SKM-1 treated with dmso at 0.1 percent for 144 hours (cell line): ENCODE data around the gene GPR137B.
A peak's percentile ranks its signal among the peaks of the same experiment; 100 is the strongest.

Experiments used
- DNase-seq: peaks from one replicate; lab custom pipeline; 2025; ENCODE audit not compliant: unreplicated experiment; lab: John Stamatoyannopoulos, UW

Gene GPR137B, protein sequence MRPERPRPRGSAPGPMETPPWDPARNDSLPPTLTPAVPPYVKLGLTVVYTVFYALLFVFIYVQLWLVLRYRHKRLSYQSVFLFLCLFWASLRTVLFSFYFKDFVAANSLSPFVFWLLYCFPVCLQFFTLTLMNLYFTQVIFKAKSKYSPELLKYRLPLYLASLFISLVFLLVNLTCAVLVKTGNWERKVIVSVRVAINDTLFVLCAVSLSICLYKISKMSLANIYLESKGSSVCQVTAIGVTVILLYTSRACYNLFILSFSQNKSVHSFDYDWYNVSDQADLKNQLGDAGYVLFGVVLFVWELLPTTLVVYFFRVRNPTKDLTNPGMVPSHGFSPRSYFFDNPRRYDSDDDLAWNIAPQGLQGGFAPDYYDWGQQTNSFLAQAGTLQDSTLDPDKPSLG

DNA sequence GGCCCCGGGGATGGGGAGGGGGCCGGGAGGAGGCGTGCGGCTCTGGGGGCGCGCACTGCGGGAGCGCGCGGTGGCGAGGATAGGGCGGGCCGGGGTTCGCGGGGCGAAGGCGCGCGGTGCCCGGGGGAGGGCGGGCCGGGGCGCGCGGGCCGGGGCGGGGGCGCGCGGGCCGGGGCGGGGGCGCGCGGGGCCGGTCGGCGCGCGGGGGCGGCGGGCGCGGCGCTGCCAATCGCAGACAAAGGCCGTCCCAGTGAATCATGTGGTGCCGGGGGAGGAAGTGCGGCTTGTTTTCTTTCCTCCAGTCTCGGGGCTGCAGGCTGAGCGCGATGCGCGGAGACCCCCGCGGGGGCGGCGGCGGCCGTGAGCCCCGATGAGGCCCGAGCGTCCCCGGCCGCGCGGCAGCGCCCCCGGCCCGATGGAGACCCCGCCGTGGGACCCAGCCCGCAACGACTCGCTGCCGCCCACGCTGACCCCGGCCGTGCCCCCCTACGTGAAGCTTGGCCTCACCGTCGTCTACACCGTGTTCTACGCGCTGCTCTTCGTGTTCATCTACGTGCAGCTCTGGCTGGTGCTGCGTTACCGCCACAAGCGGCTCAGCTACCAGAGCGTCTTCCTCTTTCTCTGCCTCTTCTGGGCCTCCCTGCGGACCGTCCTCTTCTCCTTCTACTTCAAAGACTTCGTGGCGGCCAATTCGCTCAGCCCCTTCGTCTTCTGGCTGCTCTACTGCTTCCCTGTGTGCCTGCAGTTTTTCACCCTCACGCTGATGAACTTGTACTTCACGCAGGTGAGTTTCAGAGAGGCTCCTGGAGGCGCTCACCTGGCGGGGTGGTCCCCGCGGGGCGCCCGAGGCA lies at the start of gene GPR137B:
TSS of gene GPR137B (plus strand) at position 287 of the 851 bp plus-strand sequence. CDS start at position 371, 84 bp downstream.
- DNase-seq = peak; percentile 80

DNA sequence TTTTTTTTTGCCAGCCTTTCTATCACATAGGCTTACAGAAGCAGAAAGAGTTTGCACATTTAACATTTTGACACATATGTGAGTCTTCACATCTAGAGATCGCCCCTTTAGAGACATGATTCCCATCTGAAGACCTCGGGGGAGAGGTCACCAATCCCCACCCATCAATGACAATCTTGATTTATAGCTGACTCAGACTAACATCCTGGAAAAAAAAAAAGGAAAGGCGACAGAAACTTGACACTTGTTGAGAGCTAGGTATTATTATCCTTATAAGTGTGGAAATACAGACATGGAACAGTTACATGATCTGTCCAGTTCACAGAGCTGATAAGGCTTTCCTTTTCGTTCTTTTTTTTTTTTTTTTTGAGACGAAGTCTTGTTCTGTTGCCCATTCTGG lies 49.4 kb upstream of the GPR137B start:
- DNase-seq = no peak

DNA sequence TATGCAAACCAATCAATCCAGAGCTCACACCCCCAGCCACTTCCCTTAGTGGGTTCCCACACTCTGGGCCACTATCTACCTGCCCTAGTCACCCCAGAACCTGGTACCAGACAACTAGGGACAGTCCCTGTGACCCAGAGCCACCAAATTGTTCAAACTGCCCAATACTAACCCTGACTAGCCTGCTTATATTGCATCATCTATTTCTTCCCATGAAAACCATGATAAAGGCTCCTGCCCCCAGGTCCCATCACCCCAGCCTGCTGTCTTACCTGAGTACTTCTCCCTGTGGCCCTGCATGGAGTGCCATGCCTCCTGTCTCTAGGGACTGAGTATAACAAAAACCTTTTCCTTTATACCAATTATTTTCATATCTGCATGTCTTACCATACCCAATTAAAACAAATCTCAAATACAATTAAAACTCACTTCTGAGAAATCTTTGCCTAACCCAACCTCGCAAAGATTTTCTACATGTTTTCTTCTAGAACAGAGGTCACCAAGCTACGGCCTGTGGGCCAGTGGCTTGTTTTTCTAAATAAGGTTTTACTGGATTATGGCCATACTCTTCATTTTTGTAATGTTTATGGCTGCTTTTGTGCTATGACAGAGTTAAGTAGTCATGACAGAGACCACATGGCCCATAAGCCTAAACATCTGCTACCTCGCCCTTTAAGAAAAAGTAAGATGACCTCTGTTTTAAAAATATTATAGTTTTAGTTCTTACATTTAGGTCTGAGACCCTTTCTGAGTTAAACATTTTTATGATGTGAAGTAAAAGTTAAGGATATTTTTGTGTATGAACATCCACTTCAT lies 46.4 kb upstream of the GPR137B start:
- no peak for DNase-seq

DNA sequence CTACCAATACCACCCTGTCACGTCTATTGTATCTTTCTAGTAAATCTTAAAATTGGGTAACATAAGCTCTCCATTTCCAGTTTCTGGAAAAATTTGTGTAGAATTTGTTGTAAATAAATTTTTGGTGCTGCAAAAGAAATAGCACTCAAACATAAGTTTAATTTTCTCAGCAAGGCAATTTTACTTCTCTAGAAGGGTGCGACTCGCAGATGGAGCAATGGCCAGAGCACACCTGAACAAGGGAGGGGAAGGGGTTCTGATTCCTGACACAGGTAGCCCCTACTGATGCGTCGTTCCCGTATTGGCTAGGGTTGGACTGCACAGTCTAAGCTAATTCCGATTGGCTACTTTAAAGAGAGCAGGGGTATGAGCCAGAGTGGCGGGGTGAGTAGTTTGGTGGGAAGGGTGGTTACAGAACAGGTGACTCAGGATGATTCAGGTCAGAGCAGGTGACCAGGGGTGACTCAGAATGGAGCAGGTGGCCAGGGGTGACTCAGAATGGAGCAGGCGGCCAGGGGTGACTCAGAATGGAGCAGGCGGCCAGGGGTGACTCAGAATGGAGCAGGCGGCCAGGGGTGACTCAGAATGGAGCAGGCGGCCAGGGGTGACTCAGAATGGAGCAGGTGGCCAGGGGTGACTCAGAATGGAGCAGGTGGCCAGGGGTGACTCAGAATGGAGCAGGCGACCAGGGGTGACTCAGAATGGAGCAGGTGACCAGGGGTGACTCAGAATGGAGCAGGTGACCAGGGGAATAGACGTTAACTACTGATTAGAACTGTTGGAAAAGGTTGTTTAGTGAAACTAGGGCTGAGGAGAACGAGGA lies 45.5 kb upstream of the GPR137B start:
- DNase-seq = peak; percentile 56

DNA sequence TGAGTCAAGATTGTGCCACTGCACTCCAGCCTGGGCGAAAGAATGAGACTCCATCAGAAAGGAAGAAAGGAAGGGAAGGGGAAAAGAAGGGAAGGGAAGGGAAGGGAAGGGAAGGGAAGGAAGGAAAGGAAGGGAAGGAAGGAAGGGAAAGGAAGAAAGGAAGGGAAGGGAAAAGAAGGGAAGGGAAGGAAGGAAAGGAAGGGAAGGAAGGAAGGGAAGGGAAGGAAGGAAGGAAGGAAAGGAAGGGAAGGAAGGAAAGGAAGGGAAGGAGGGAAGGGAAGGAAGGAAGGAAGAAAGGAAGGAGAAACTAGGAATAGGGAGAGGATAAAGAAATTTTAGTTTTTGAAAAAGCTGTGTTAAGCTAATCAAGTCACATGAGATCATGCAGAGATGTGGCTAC lies 44.1 kb upstream of the GPR137B start:
- DNase-seq = no peak

DNA sequence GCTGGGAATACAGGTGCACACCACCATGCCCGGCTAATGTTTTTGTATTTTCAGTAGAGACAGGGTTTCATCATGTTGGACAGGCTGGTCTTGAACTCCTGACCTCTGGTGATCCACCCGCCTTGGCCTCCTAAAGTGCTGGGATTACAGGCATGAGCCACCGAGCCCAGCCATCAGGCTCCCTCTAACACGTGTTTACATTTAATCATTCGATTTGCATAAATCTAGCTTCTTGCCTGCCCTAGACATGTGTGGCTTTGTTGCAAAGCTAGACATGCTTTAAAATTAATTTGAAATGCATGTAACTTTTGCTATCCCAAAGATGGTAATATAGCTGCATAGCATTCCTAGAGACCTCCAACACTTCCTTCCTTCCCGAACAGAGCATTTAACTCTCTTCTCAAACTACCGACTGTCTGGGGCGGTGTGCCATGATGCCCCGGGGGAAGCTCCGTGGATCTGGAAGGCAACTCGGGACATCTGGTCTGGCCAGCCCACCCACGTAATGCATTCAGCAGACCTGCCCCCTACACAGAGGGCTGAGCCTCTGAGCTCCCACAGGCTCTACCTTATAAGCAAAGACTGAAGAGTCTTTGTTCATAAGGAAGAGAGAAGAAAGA lies 42.9 kb upstream of the GPR137B start:
- no peak for DNase-seq

DNA sequence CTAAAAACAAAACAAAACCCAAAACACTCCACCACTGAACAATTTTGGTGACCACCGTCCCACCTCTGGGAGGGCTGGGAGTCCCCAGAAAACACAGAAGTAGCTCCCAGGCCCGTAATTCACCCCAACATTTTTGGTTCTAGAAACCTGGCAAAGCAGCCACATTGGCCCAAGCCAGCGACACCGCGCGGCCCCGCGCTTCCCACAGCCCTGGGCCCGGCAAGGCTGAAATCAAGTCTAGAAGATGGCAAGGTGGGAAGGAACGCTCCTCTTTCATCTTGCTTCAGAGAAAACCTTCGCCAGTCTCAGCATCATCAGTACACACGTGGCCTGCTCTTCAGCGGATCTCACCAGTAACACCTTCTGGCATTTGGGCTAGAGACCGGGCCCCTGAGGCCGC lies 41.5 kb upstream of the GPR137B start:
- no peak for DNase-seq

DNA sequence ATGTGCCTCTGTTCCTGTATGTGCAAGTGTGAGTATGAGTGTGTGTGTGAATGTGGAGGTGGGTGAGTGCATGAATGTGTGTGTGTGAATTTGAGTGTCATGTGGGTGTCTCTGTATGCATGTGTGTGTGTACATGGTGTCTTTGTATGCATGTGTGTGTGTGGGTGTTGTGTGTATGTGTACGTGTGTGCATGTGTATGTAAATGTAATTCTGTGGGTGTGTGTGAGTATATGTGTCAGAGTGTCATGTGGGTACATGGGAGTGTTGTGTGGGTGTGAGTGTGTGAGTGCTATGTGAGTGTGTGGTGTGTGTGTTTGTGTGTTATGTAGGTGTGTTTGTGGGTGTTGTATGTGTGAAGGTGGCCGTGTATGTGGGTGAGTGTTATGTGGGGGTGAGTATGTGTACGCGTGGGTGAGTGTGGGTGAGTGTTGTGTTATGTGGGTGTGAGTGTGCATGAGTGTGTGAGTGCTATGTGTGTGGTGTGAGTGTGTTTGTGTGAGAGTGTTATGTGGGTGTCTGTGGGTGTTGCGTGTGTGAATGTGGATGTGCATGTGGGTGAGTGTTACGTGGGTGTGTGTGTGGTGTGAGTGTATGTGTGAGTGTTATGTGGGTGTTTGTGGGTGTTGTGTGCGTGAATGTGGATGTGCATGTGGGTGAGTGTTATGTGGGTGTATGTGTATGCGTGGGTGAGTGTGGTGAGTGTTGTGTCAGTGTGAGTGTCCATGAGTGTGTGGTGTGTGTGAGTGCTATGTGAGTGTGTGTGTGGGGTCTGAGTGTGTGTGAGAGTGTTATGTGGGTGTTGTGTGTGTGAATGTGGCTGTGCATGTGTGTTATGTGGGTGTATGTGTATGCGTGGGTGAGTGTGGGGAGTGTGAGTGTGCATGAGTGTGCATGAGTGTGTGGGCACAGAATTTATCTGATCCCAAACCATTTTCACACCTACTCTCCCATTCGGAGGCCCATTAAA lies 40.8 kb upstream of the GPR137B start:
- DNase-seq = no peak

DNA sequence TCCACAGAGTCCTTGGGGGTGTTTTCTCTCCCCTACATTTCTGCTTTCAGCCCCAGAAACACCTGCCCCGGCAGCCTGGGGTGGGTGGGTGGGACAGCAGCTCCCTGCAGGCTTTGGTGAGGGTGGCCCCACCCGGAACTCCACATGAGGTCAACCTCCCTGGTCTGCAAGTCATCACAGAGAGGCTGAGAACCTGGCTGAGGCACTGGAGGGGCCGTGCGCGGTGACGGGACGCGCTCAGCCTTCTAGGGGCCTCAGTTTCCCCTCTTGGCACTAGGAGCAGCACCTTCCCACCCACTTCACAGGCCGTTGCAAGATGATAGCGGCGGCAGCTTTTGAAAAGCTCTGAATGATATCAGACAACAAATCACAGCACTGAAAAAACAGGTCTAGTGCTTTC lies 39.7 kb upstream of the GPR137B start:
- no peak for DNase-seq

DNA sequence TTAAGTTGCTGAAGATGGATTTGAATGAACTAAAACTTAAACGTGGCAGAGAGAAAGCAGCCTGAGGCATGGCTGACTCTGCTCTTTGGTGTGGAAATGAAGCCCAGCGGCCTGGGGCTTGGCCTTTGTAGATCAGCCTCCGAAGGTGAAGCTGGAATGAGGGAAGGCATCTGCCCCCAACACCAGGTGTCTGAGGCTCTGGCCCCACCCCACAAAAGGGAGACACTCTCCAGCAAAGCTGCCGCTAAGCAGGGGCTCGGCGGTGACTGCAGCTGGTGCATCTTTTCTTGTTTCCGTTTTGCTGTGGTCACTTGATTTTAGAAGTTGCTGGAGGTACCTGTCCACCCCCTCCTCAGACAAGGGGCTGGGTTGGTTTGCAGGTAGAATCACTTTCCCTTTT lies 39.3 kb upstream of the GPR137B start:
- DNase-seq = no peak

DNA sequence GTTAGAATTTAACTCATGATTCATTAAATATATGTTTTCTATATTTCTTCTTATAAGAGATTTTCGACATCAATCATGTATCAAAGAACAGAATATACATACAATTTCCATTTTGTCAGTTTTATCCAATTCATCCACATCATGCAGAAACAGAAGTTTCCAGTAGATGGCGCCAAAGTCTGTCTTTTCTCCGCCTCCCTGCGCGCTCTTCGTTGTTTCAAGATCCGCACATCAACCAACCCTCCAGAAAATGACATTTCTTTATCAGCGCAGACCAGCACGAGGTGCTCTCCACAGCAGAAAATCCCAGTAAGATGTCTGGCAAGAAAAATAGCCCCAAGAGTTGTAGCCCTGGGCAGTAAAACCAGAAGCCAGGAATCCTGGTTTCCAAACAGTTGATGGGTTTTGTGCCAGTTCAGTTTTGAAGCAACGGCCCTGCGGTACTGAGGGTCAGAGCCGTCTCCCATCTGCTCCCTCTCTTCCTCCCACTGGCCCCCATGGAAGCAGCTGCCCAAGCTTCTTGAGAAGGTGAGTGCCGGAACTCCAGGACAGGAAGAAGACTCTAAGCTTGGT lies 38.6 kb upstream of the GPR137B start:
- DNase-seq = peak; percentile 53

DNA sequence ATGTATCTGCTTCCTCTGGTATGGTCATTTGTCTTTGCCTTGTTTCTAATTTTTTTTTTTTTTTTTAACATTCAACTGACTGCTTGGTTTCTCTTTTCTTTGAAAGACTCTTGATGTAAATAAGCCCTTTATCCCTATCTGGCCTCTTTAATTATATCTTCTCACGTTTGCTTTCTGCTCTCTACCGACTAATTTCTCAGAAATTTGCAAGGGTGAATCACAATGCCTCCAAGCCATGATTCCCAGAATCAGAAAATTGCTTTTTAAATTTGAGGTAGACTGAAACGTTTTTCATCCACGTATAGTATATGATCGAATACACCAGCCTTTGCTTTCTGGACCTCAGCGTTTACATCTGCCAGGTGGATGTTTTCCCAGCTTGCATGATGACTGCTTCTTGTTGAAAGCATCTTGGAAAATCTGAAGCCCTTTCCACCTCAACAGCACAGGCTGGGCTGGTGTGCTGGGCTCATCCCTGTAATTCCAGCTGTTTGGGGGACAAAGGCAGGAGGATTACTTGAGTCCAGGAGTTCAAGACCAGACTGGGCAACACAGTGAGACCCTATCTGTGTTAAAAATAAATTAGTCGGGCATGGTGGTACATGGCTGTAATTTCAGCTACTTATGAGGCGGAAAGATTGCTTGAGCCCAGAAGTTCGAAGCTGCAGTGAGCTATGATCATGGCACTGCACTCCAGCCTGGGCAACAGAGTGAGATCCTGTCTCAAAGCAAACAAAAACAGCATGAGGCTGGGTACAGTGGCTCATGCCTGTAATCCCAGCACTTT lies 35.0 kb upstream of the GPR137B start:
- DNase-seq = no peak

DNA sequence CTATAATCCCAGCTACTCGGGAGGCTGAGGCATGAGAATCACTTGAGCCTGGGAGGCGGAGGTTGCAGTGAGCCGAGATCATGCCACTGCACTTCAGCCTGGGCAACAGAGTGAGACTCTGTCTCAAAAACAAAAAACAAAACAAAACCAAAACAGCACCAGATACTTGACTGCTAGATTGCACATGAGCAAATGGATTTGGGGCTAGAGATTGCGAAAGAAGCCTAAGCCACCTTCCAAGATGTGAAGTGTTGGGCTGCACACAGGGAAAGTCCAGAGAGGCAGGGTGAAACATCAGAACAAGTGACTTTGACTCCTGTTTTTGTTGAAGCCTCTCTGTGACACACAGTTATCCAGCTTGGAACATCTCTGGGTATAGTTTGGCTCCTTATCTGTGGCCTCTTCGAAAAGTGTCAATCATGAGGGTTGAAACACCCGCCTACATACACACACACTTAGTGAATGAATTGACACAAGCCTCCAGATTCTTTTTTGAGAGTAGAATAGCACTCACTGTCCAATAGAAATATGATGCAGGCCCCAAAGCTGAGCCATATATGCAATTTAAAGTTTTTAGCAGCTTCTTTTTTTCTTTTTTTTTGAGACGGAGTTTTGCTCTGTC lies 34.2 kb upstream of the GPR137B start:
- DNase-seq = no peak

DNA sequence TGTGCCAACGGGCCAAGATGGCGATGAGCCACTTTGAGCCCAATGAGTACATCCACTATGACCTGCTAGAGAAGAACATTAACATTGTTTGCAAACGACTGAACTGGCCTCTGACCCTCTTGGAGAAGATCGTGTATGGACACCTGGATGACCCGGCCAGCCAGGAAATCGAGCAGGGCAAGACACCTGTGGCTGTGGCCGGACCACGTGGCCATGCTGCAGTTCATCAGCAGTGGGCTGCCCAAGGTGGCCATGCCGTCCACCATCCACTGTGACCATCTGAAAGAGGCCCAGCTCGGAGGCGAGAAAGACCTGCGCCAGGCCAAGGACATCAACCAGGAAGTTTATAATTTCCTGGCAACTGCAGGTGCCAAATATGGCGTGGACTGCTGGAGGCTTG lies 32.2 kb upstream of the GPR137B start:
- no peak for DNase-seq

DNA sequence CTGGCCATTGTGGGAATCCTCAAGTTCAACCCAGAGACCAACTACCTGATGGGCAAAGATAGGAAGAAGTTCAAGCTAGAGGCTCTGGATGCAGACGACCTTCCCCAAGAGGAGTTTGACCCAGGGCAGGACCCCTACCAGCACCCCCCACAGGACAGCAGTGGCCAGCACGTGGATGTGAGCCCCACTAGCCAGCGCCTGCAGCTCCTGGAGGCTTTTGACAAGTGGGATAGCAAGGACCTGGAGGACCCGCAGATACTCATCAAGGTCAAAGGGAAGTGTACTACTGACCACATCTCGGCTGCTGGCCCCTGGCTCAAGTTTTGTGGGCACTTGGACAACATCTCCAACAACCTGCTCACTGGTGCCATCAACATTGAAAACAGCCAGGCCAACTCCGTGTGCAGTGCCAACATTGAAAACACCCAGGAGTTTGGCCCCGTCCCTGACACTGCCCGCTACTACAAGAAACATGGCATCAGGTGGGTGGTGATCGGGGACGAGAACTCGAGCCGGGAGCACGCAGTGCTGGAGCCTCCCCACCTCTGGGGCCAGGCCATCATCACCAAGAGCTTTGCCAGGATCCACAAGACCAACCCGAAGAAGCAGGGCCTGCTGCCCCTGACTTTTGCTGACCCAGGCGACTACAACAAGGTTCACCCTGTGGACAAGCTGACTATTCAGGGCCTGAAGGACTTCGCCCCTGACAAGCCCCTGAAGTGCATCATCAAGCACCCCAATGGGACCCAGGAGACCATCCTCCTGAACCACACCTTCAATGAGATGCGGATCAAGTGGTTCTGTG lies 30.6 kb upstream of the GPR137B start:
- DNase-seq = no peak

DNA sequence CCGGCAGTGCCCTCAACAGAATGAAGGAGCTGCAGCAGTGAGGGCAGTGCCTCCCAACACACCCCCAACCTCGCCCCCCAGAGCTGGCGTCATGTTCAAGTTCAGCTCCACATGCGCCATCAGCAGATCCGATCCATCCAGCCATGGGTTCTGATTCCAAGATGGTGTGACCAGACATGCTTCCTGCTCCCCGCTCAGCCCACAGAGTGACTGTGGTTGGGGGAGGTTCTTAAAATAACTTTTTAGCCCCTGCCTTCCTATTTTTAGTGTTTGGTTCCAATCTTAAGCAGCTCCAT lies 30.1 kb upstream of the GPR137B start:
- DNase-seq = no peak
